ENCODE data around the gene BOK. TPM values are rescaled to one million over a fixed set of nuclear protein-coding genes. Genes with fewer than 3 reads are reported as not detected.
"Not testable (repeated sequence)": the region's sequence is repeated elsewhere in the genome, so short reads cannot be mapped to it uniquely, and the experiment has no call there.

BOK gene
- total RNA-seq, 2 donors from 2014 or later, result 0.10 TPM; not detected in 1

- no peaks in the 10 kb centered on the region for H3K27me3 Mint-ChIP-seq (ENCODE audit: low read depth)
- H3K36me3 Mint-ChIP-seq (ENCODE audit: insufficient read depth in 2 of 2), result no peaks in the 10 kb centered on the region
- no peak overlapping the region for H3K27ac Mint-ChIP-seq
- H3K9me3 Mint-ChIP-seq, result no peaks in the 10 kb centered on the region
- DNase-seq (no peak), ATAC-seq (replicated peaks in 1 of 2) (no peak)
- no peak overlapping the region for H3K4me3 Mint-ChIP-seq
- no peaks in the 10 kb centered on the region for H3K4me1 Mint-ChIP-seq (ENCODE audit: low read depth)
These were observed 16.5 kb downstream of the BOK start for GRCh38 chr2:241574911-241575623.

DNA sequence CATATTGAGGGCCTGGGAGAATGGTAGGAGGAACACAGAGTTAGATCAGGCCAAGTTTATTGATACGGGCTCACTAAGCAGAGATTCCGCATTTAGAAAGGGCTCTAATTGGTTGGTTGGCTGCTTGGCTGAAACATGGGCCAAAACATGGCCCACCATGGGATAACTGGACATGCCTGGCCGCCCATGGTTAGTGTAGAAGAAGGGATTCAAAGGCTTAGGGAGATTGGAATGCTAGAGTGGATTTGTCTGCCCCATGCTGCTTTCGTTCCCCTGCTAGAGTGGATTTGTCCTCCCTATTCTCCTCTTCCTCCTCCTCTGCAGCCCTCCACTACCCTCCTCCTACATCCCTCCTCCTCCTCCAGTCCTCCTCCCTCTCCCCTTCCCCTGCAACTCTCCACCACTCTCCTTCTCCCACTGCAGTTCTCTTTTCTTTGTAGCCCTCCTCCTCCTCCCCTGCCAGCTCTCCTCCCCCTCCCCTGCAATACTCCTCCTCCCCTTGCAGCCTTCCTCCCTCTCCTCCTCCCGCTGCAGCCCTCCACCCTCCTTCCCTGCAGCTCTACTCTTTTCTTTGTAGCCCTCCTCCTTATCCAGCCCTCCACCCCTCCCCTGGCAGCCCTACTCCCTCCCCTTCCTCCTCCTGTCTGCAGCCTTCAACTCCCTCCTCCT lies 17.2 kb downstream of the BOK start:
- no peak overlapping the region for H3K27ac Mint-ChIP-seq
- no peak overlapping the region for H3K4me3 Mint-ChIP-seq
- DNase-seq, result no peak

DNA sequence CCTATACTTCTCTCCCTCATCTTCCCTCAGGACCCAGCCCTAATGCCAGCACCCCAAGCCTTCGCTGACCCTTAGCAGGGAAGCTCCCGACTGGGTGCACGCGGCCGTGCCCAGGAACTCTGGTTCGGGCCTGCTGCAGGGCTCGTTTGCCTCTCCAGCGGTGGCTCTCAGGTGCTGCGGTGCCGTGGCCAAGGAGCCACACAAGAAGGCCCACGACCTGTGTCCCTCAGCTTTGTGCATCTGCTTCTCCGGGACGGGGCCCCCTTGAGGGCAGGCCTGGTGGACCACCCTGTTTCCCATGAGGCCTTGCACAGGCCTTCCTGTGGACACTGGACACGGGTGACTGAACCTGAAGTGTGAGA lies 17.7 kb downstream of the BOK start:
- Mint-ChIP-seq H3K27ac (no peak overlapping the region), H3K4me3 (no peak overlapping the region), H3K27me3 (ENCODE audit: low read depth) (no peaks in the 10 kb centered on the region), H3K4me1 (ENCODE audit: low read depth) (no peaks in the 10 kb centered on the region), H3K36me3 (ENCODE audit: insufficient read depth in 2 of 2) (no peaks in the 10 kb centered on the region), H3K9me3 (no peaks in the 10 kb centered on the region)
- DNase-seq (no peak), ATAC-seq (replicated peaks in 1 of 2) (no peak)

More for the DNA sequence above, 17.2 kb downstream of the BOK start:
- no peaks in the 10 kb centered on the region for H3K36me3 Mint-ChIP-seq (ENCODE audit: insufficient read depth in 2 of 2)
- no peak for ATAC-seq (replicated peaks in 1 of 2)
- no peaks in the 10 kb centered on the region for H3K27me3 Mint-ChIP-seq (ENCODE audit: low read depth)
- no peaks in the 10 kb centered on the region for H3K9me3 Mint-ChIP-seq
- no peaks in the 10 kb centered on the region for H3K4me1 Mint-ChIP-seq (ENCODE audit: low read depth)

GRCh38 chr2:241577413-241578122 lies 19.0 kb downstream of the BOK start:
- Mint-ChIP-seq H3K4me1 (ENCODE audit: low read depth) (no peaks in the 10 kb centered on the region), H3K9me3 (no peaks in the 10 kb centered on the region), H3K4me3 (no peak overlapping the region), H3K27ac (no peak overlapping the region), H3K27me3 (ENCODE audit: low read depth) (no peaks in the 10 kb centered on the region), H3K36me3 (ENCODE audit: insufficient read depth in 2 of 2) (peaks cover 0 to 3% of the 10 kb centered on the region in 2 donors)
- no peak for DNase-seq
- ATAC-seq (replicated peaks in 1 of 2), result no peak

DNA sequence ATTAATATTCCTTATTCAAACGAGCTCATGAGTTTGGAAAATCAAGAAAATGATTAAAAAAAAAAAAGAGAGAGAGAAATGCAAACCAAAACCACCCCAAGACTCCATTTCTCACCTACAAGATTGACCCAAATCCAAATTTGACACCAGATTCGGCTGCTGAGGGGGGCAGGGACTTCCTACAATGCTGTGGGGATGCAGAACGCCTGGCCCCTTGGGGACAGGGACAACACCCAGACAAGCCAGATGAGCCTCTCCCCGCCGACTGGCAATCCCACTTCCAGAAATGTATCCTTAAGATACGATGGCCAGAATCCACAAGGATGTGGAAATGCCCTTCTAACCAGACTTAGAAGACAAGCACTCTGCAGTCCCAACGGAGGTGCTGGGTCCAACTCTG lies 20.7 kb downstream of the BOK start:
- H3K27me3 Mint-ChIP-seq (ENCODE audit: low read depth), result no peaks in the 10 kb centered on the region
- no peaks in the 10 kb centered on the region for H3K9me3 Mint-ChIP-seq
- no peak overlapping the region for H3K4me3 Mint-ChIP-seq
- DNase-seq (no peak), ATAC-seq (replicated peaks in 1 of 2) (no peak)
- H3K27ac Mint-ChIP-seq, result no peak overlapping the region
- peaks cover 3 to 5% of the 10 kb centered on the region in 2 donors for H3K36me3 Mint-ChIP-seq (ENCODE audit: insufficient read depth in 2 of 2)
- no peaks in the 10 kb centered on the region for H3K4me1 Mint-ChIP-seq (ENCODE audit: low read depth)

DNA sequence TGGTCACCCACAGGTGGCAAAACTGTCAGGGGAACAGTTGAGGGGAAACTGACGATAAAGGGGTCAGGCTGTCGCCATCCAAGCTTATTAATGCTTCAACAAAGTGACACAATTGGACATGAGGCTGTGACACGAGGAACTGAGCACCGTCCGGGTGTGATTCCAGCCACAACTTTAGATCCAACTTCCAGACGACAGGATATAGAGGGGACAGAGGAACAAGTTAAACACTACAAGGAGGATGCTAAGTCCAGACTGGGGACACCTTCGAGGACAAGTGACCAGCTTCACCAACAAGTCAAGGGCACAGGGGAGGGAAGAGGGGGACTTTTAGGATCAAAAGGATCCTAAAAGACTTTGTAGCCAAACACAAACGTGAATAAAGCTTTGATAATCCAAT lies 23.8 kb downstream of the BOK start:
- H3K36me3 Mint-ChIP-seq (ENCODE audit: insufficient read depth in 2 of 2), result peaks cover 23 to 31% of the 10 kb centered on the region in 2 donors
- no peaks in the 10 kb centered on the region for H3K27me3 Mint-ChIP-seq (ENCODE audit: low read depth)
- H3K9me3 Mint-ChIP-seq, result peaks cover 6 to 7% of the 10 kb centered on the region in 2 donors
- H3K4me3 Mint-ChIP-seq, result no peak overlapping the region
- H3K4me1 Mint-ChIP-seq (ENCODE audit: low read depth), result no peaks in the 10 kb centered on the region
- ATAC-seq (replicated peaks in 1 of 2), result no peak
- DNase-seq, result no peak
- H3K27ac Mint-ChIP-seq, result no peak overlapping the region

DNA sequence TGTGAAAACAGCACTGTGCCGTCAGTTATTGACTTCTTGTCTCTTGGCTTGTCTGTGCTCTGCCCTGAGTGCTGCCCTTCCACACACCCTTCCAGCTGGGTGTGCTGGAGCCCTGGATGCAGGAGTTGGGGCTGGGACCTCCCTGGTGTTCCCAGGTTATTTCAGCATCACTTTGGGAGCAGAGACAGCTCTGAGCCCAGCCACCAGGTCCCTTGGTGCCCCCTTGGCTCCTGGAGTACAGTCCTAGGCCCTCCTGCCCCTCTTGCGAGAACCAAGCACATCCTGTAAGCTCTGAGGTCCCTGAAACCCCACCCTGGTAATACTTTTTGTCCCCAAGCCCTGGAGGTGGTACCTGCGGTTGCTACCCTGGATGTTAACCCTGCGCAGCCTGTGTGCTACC lies 24.3 kb downstream of the BOK start:
- H3K36me3 Mint-ChIP-seq (ENCODE audit: insufficient read depth in 2 of 2), result peaks cover 24 to 35% of the 10 kb centered on the region in 2 donors
- H3K27ac Mint-ChIP-seq, result no peak overlapping the region
- ATAC-seq (replicated peaks in 1 of 2) (no peak), DNase-seq (no peak)
- H3K9me3 Mint-ChIP-seq, result peaks cover 6 to 9% of the 10 kb centered on the region in 2 donors
- no peak overlapping the region for H3K4me3 Mint-ChIP-seq
- H3K4me1 Mint-ChIP-seq (ENCODE audit: low read depth), result no peaks in the 10 kb centered on the region
- no peaks in the 10 kb centered on the region for H3K27me3 Mint-ChIP-seq (ENCODE audit: low read depth)

DNA sequence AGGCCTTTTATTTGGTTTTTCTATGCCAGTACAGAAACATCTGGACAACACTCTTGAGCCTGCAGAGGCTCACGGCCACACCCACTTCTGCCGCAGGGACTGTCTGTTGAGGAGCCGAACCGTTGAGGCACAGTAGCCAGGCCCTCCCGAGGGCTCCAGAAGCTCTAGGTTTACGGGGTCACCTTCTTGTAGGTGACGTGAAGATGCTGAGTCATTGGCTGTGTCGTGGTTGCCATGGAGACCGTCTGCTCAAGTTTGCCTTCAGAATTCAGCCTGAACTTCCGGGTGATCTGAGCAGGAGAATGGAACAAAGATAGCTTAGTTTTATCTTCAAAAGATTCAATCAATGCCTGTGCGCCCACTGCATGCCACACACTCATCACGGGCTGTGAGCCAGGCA lies 25.9 kb downstream of the BOK start:
- ATAC-seq (replicated peaks in 1 of 2), result no peak
- H3K27me3 Mint-ChIP-seq (ENCODE audit: low read depth), result no peaks in the 10 kb centered on the region
- no peak overlapping the region for H3K4me3 Mint-ChIP-seq
- peaks cover 6 to 9% of the 10 kb centered on the region in 2 donors for H3K9me3 Mint-ChIP-seq
- H3K36me3 Mint-ChIP-seq (ENCODE audit: insufficient read depth in 2 of 2), result peaks cover 28 to 45% of the 10 kb centered on the region in 2 donors
- no peak for DNase-seq
- H3K27ac Mint-ChIP-seq, result no peak overlapping the region
- H3K4me1 Mint-ChIP-seq (ENCODE audit: low read depth), result no peaks in the 10 kb centered on the region

DNA sequence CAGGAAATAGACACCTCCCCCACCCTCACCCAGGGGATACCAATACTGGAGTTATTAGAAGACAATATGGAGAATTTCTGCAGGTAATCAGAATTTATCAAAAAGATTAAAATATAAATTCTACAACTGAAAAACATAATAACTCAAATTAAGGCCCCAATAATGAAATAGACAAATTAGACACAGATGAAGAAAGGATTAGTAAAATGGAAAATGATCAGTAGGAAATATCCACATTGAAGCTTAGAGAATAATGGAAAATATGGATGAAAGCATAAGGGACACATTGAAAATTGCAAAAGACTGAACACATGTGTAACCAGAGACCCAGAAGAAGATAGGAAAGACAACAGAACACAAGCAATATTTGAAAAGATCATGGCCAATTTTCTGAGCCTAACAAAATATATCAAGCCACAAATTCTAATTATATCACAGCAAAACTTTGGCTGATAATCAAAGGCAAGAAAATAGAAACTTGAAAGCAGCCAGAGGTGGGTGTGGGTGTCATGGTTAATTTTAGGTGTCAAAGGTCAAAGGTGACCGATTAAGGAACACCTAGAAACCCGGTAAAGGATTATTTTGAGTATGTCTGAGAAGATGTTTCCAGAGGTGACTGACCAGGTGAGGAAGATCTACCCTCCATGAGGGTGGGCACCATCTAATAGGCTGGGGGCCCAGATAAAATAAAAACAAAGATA lies 28.2 kb downstream of the BOK start:
- Mint-ChIP-seq H3K4me1 (ENCODE audit: low read depth) (no peaks in the 10 kb centered on the region), H3K27me3 (ENCODE audit: low read depth) (no peaks in the 10 kb centered on the region), H3K27ac (no peak overlapping the region), H3K9me3 (peaks cover 6 to 9% of the 10 kb centered on the region in 2 donors), H3K4me3 (no peak overlapping the region), H3K36me3 (ENCODE audit: insufficient read depth in 2 of 2) (peaks cover 28 to 45% of the 10 kb centered on the region in 2 donors)
- DNase-seq (no peak), ATAC-seq (replicated peaks in 1 of 2) (no peak)

GRCh38 chr2:241589863-241590262 lies 31.3 kb downstream of the BOK start:
- ATAC-seq (replicated peaks in 1 of 2); H3K9me3 Mint-ChIP-seq; H3K4me3 Mint-ChIP-seq; H3K27ac Mint-ChIP-seq; DNase-seq; H3K4me1 Mint-ChIP-seq (ENCODE audit: low read depth); H3K27me3 Mint-ChIP-seq (ENCODE audit: low read depth): not testable (repeated sequence)
- peaks cover 21 to 39% of the 10 kb centered on the region in 2 donors for H3K36me3 Mint-ChIP-seq (ENCODE audit: insufficient read depth in 2 of 2)

DNA sequence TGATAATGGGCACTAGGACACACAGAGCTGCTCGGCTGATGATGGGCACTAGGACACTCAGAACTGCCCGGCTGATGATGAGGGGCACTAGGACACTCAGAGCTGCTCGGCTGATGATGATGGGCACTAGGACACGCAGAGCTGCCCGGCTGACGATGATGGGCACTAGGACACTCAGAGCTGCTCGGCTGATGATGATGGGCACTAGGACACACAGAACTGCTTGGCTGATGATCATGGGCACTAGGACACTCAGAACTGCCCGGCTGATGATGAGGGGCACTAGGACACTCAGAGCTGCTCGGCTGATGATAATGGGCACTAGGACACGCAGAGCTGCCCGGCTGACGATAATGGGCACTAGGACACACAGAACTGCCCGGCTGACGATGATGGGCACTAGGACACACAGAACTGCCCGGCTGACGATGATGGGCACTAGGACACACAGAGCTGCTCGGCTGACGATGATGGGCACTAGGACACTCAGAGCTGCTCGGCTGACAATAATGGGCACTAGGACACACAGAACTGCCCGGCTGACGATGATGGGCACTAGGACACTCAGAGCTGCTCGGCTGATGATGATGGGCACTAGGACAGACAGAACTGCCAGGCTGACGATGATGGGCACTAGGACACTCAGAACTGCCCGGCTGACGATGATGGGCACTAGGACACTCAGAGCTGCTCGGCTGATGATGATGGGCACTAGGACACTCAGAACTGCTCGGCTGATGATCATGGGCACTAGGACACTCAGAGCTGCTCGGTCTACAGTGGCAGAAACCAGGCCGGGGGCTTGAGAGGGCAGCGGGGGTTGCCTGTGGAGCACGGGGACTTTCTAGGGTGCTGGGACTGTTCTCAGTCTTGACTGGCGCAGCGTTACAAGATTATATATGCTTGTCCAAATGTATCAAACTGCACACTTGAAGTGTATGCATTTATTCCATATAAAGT lies 32.2 kb downstream of the BOK start:
- ATAC-seq (replicated peaks in 1 of 2); H3K27ac Mint-ChIP-seq; H3K9me3 Mint-ChIP-seq; H3K27me3 Mint-ChIP-seq (ENCODE audit: low read depth); H3K4me3 Mint-ChIP-seq; H3K4me1 Mint-ChIP-seq (ENCODE audit: low read depth); DNase-seq: not testable (repeated sequence)
- peaks cover 15 to 29% of the 10 kb centered on the region in 2 donors for H3K36me3 Mint-ChIP-seq (ENCODE audit: insufficient read depth in 2 of 2)

GRCh38 chr2:241592126-241592845 lies 33.7 kb downstream of the BOK start:
- no peak overlapping the region for H3K27ac Mint-ChIP-seq
- H3K9me3 Mint-ChIP-seq, result peaks cover 0 to 1% of the 10 kb centered on the region in 2 donors
- no peak overlapping the region for H3K4me3 Mint-ChIP-seq
- DNase-seq (no peak), ATAC-seq (replicated peaks in 1 of 2) (no peak)
- peaks cover 5 to 14% of the 10 kb centered on the region in 2 donors for H3K36me3 Mint-ChIP-seq (ENCODE audit: insufficient read depth in 2 of 2)
- H3K4me1 Mint-ChIP-seq (ENCODE audit: low read depth), result no peaks in the 10 kb centered on the region
- no peaks in the 10 kb centered on the region for H3K27me3 Mint-ChIP-seq (ENCODE audit: low read depth)

All from activated T-cell treated with anti-CD3 and anti-CD28 coated beads, Interleukin-2, amount 50 U/mL, for 72 hours (primary cell).